ENCODE data around the gene ASB3.
"Not testable (repeated sequence)": the region's sequence is repeated elsewhere in the genome, so short reads cannot be mapped to it uniquely, and the experiment has no call there.

GRCh38 chr2:53829980-53830290 is 43.2 kb upstream of the ASB3 start:
- TF ChIP-seq, protein P1, sequence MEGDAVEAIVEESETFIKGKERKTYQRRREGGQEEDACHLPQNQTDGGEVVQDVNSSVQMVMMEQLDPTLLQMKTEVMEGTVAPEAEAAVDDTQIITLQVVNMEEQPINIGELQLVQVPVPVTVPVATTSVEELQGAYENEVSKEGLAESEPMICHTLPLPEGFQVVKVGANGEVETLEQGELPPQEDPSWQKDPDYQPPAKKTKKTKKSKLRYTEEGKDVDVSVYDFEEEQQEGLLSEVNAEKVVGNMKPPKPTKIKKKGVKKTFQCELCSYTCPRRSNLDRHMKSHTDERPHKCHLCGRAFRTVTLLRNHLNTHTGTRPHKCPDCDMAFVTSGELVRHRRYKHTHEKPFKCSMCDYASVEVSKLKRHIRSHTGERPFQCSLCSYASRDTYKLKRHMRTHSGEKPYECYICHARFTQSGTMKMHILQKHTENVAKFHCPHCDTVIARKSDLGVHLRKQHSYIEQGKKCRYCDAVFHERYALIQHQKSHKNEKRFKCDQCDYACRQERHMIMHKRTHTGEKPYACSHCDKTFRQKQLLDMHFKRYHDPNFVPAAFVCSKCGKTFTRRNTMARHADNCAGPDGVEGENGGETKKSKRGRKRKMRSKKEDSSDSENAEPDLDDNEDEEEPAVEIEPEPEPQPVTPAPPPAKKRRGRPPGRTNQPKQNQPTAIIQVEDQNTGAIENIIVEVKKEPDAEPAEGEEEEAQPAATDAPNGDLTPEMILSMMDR (IDR thresholded peaks at IDR 0.05; ENCODE audit: low read depth, low read length, poor library complexity, severe bottlenecking), result not testable (repeated sequence)
- TF ChIP-seq EZH2phosphoT487 (IDR thresholded peaks at IDR 0.05; ENCODE audit: borderline replicate concordance, low read length), result not testable (repeated sequence)
